Thymus (tissue), 11 donors: ENCODE data around the gene PIK3R1. TPM values are rescaled to one million over a fixed set of nuclear protein-coding genes. Genes with fewer than 3 reads are reported as not detected.

Experiments used
- DNase-seq, 9 donors: peaks; one replicate each; pipeline ENCODE4 v3.0.0-alpha.2; 2013; ENCODE audit warnings: low spot score in 9 of 9, low read depth in 6 of 9, missing footprints in 1 of 9
- H3K27ac ChIP-seq, 2 donors: one replicate each; pipeline ENCODE4 v1.5.1; 2013; ENCODE audit warnings: control low read depth in 1 of 2, low read depth in 1 of 2, low read length in 1 of 2, mild to moderate bottlenecking in 1 of 2, moderate library complexity in 1 of 2
- H3K27me3 ChIP-seq, 2 donors: one replicate each; pipeline ENCODE4 v1.5.1; 2013; ENCODE audit warnings: low read length in 1 of 2; ENCODE audit not compliant: control insufficient read depth in 2 of 2, insufficient read depth in 1 of 2
- H3K36me3 ChIP-seq, 2 donors: one replicate each; pipeline ENCODE4 v1.5.1; 2013; ENCODE audit warnings: low read length in 1 of 2, mild to moderate bottlenecking in 1 of 2, moderate library complexity in 1 of 2; ENCODE audit not compliant: control insufficient read depth in 2 of 2, insufficient read depth in 2 of 2
- H3K4me1 ChIP-seq, 2 donors: one replicate each; pipeline ENCODE4 v1.5.1; 2013; ENCODE audit warnings: low read length in 2 of 2; ENCODE audit not compliant: control insufficient read depth in 2 of 2, insufficient read depth in 2 of 2
- H3K4me3 ChIP-seq, 2 donors: one replicate each; pipeline ENCODE4 v1.5.1; 2013; ENCODE audit warnings: low read length in 2 of 2, control low read depth in 1 of 2, mild to moderate bottlenecking in 1 of 2
- H3K9me3 ChIP-seq, 2 donors: one replicate each; pipeline ENCODE4 v1.5.1; 2013; ENCODE audit warnings: low read length in 1 of 2, mild to moderate bottlenecking in 1 of 2; ENCODE audit not compliant: control insufficient read depth in 2 of 2, insufficient read depth in 1 of 2
- WGBS: extraction: QIAGEN DNeasy Blood & Tissue Kit; methylation state at CpG from one replicate; pipeline ENCODE4 v1.1.7; 2013; 5-methylcytosine and 5-hydroxymethylcytosine counted together
- polyA plus RNA-seq: library from polyadenylated mRNA; stranded (reverse); fragments of 200-250 nt; gene quantifications from one replicate; pipeline ENCODE4 v1.2.3, GENCODE V29; 2013
- total RNA-seq: library from RNA; stranded (reverse); fragments of 120-200 nt; gene quantifications from one replicate; pipeline ENCODE4 v1.2.4, GENCODE V29; 2013
- donor health status: healthy.

The PIK3R1 gene
- total and polyA plus RNA-seq, 2 donors, result 33.7 to 61.8 TPM

DNA sequence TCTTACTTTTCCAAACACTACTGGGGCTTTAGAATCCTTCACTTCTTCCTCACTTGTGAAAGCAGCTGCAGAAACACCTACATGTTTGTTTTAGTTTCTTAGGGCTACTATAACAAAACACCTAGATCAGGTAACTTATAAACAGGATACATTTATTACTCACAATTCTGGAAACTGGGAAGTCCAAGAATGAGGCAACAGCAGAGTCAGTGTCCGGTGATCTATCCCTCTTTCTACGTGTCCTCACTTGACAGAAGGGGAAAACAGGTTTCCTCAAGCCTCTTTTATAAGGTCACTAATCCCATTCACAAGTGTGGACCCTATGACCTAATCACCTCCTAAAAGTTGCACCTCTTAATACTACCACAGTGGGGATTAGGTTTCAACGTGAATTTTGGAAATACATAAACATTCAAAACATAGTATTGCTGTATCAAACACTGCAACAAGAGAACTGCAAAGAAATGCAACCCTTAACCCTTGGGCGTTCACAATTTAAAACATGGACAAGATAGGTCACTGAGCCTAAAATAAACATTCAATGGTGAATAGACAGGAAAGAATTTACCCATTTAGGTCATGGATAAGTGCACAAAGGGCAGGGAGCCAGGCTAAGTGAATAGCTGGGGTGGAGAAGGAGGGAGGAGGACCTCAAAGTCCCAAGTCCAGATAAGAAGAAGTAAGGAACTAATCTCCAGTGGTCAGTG, 104.3 kb downstream of the PIK3R1 start:
- Histone ChIP-seq H3K27ac (no peak overlapping the region), H3K27me3 (no peaks in the 10 kb centered on the region), H3K9me3 (no peaks in the 10 kb centered on the region), H3K4me1 (peaks cover 18 to 28% of the 10 kb centered on the region in 2 donors), H3K4me3 (no peak overlapping the region), H3K36me3 (no peaks in the 10 kb centered on the region)
- DNase-seq, result no peak
- 93% methylated on average over 4 of the region's 4 CpGs for WGBS

DNA sequence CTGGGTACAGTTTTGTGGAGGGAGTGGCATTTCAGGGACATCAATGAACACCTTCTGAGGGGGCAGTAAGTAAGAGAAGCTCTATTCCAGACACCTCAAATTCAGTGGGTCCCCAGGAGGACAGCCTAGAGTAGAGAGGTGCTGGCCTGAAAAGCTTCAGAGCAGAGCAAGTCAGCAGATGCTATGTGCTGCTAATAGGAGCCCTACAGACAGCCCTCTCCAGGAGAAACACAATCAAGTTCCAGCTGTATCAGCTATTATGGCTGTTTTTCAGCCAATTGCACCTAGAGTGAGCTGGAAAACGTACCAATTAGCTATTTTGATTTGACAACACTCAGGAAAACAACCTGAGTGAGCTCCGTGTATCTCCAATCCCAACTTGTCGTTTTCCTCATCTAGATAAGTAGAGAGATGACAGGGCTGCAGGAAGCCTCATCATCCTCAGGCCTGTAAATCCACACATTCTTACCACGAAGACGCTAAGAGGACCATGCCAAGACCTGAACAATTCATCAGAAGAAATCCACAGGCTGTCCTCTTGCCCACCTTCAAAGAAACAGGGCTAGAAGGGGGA, 104.9 kb downstream of the PIK3R1 start:
- Histone ChIP-seq H3K27ac (no peak overlapping the region), H3K36me3 (no peaks in the 10 kb centered on the region), H3K27me3 (no peaks in the 10 kb centered on the region), H3K4me3 (no peak overlapping the region), H3K9me3 (no peaks in the 10 kb centered on the region), H3K4me1 (peaks cover 20 to 32% of the 10 kb centered on the region in 2 donors)
- DNase-seq, result no peak
- WGBS, result 97% methylated on average over 5 of the region's 5 CpGs

DNA sequence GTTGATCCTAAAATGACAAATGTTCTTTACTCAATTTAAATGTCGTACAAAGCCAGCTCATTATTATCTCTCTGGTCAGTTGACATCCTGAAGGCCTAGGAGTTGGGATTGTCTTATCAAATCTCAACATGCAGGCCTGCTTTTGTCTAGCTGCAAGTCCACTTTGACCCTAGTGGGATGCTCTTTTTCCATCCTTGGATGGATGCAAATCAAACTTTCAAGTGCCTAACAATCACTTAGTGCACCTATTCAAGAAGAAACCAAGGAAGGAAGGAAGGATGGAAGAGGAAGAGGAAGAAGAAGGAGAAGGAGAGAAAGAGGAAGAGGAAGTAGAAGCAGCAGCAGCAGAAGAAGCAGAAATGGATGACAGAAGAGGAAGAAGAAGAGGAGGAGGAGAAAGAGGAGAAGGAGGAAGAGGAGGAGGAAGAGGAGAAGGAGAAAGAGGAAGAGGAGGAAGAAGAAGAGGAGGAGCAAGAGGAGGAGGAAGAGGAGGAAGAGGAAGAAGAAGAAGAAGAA, 109.6 kb downstream of the PIK3R1 start:
- Histone ChIP-seq H3K9me3 (no peaks in the 10 kb centered on the region), H3K4me3 (no peak overlapping the region), H3K36me3 (no peaks in the 10 kb centered on the region), H3K27ac (no peak overlapping the region), H3K4me1 (peaks cover 14 to 19% of the 10 kb centered on the region in 2 donors), H3K27me3 (no peaks in the 10 kb centered on the region)
- no peak for DNase-seq
- WGBS, result 49% methylated on average over 1 of the region's 1 CpG

DNA sequence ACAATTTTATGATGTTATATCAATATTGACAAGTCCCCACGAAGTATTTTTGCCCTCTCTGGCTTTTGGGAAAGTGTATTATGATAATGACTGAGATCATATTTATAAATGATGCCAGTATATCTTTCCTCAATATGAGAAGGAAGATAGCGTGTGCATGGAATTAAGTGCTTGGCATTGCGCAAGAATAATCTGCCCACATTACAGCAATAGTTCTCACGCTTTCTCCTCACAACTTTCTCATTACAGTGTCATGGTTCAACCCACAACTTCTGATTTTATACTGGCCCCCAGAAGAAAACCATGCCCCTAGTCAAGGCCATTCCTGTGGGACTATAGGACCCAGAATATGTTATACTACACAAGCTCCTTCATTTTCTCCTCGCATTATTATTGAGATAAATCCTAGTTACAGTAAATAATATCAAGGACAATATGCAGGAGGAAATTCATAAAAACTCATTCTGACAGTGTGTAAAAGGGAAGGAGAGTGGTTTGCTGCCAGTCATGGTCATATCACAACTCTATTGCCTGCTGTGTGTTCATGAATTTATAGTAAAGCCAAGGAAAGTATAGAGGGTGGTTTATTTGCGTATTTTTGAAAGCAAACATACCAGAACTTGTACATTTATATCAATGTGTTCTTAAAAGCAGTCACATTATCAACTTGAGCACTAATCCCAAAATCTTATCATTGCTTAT, 114.1 kb downstream of the PIK3R1 start:
- WGBS, result 96% methylated on average over 6 of the region's 6 CpGs
- peaks cover 7 to 19% of the 10 kb centered on the region in 2 donors for H3K4me1 ChIP-seq
- H3K27ac ChIP-seq, result no peak overlapping the region
- no peak overlapping the region for H3K4me3 ChIP-seq
- H3K36me3 ChIP-seq, result no peaks in the 10 kb centered on the region
- DNase-seq, result no peak
- H3K9me3 ChIP-seq, result no peaks in the 10 kb centered on the region
- H3K27me3 ChIP-seq, result no peaks in the 10 kb centered on the region

DNA sequence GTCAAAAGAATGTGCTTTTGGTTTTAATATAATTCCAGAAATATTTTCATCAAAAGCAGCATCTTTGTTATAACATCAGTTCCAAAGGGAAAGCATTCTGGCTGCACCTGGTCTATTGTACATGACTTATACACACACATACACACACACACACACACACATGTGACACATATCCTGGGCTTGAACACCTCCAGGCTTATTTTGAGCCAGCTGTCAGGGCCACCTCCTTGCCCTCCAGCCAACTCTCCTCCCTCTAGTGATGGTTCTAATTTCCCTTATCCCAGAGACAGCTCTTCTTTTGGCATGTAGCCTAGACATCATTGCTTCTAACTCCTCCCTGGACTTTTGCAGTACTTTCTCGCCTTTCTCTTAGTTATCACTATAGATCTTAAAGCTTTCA, 115.0 kb downstream of the PIK3R1 start:
- peaks cover 4 to 14% of the 10 kb centered on the region in 2 donors for H3K4me1 ChIP-seq
- H3K27ac ChIP-seq, result no peak overlapping the region
- H3K36me3 ChIP-seq, result no peaks in the 10 kb centered on the region
- H3K4me3 ChIP-seq, result no peak overlapping the region
- H3K9me3 ChIP-seq, result no peaks in the 10 kb centered on the region
- WGBS, result 92% methylated on average over 1 of the region's 1 CpG
- no peak for DNase-seq
- H3K27me3 ChIP-seq, result no peaks in the 10 kb centered on the region

DNA sequence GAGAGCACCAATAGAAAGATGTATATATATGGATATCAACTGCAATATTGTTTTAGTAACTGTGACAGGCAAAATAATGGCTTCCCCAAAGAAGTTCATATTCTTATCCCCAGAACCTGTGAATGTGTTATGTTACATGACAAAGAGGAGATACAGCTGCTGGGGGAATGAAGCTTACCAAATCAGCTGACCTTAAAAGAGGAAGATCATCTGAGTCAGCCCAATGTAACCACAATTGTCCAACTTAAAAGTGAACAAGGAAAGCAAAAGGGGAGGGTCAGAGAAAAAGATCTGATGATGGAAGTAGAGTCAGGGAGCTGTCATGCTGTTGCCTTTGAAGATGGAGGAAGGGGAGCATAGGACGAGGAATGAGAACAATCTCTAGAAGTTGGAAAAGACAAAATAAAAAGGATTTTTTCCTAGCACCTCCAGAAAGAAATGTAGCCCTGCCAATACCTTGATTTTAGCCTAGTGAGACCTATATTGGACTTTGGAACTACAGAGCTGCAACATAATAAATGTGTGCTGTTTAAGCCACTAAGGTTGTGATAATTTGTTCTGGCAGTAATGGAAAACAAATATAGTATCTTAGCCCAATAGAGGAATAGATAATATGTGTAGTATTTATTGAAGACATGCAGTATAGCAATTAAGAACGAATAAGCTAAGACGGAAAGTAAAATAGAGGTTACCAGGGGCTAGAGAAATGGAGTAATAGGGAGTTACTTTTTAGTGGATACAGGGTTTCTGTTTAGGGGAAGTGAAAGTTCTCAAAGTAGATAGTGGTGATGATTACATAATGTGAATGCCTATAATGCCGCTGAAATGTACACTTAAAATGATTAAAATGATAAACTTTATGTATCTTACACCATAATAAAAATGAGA, 115.9 kb downstream of the PIK3R1 start:
- 86% methylated on average over 4 of the region's 4 CpGs for WGBS
- H3K27ac ChIP-seq, result no peak overlapping the region

DNA sequence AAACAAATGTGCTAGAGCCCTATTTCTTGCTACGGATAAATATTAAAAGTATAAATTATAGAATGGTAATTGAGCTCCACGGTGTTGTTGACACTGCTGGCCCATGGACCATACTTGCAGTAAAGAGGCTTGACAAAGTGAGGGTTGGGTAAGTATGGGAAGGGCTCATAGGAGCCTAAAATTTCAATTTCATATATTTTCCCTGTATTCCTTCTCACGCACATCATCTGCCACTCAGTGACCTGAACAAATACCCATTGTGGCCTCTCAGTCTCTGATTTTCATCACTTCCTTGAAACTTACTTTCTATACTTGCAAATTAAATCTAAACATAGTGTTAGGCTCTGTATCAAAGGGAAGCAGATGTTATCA, 116.5 kb downstream of the PIK3R1 start:
- 96% methylated on average over 3 of the region's 3 CpGs for WGBS
- no peak overlapping the region for H3K27ac ChIP-seq

More for the DNA sequence above, 115.9 kb downstream of the PIK3R1 start:
- peaks cover 3 to 7% of the 10 kb centered on the region in 2 donors for H3K4me1 ChIP-seq
- H3K9me3 ChIP-seq, result no peaks in the 10 kb centered on the region
- no peaks in the 10 kb centered on the region for H3K36me3 ChIP-seq
- H3K4me3 ChIP-seq, result no peak overlapping the region
- H3K27me3 ChIP-seq, result no peaks in the 10 kb centered on the region
- DNase-seq, result no peak

DNA sequence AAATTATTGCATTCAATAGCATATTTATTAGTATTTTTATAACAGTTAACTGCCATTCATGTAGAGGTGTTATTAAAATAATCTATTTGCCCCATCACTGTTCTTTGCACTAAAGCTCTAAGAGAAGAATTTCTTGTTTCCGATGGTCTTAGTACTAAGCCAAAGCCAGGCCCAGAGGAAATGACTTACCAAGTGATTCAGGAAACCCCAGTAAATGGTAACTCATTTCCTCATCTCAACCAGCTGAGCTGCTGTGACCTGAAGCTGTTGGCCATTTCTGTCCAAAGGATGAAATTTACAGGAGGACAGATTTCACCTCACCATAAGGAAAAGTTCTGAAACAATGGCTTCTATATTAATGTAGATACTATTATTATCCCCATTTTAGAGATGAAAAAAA, 117.0 kb downstream of the PIK3R1 start:
- H3K4me3 ChIP-seq, result no peak overlapping the region
- no peak for DNase-seq
- H3K4me1 ChIP-seq, result peaks cover 0 to 3% of the 10 kb centered on the region in 2 donors
- no peaks in the 10 kb centered on the region for H3K9me3 ChIP-seq
- no peaks in the 10 kb centered on the region for H3K27me3 ChIP-seq
- 82% methylated on average over 1 of the region's 1 CpG for WGBS
- H3K36me3 ChIP-seq, result no peaks in the 10 kb centered on the region
- no peak overlapping the region for H3K27ac ChIP-seq

More for the DNA sequence above, 116.5 kb downstream of the PIK3R1 start:
- Histone ChIP-seq H3K4me3 (no peak overlapping the region), H3K9me3 (no peaks in the 10 kb centered on the region), H3K27me3 (no peaks in the 10 kb centered on the region), H3K36me3 (no peaks in the 10 kb centered on the region), H3K4me1 (peaks cover 0 to 3% of the 10 kb centered on the region in 2 donors)
- DNase-seq, result no peak
